HEK293 (cell line): ENCODE results near the gene SYNE2.

Experiments
- CTCF ChIA-PET: fragments of 350-600 bp; formaldehyde crosslinking; extraction: SDS; loops from one replicate; lab custom pipeline; 2021; ENCODE audit warnings: antibody characterized with exemption; lab: Yijun Ruan, JAX
- POLR2A ChIA-PET: fragments of 300-600 bp; formaldehyde crosslinking; extraction: SDS; loops from one replicate; lab custom pipeline; 2020; ENCODE audit warnings: antibody characterized with exemption, inconsistent platforms; lab: Yijun Ruan, JAX
- H3K27ac ChIP-seq: fragments of 200-500 bp; sonication (Bioruptor generic); 2 replicates; pipeline ENCODE4 v1.5.1; 2014; ENCODE audit warnings: low read depth, low read length, control low read depth, inconsistent platforms; ENCODE audit errors: extremely low read depth
- H3K36me3 ChIP-seq, 2 experiments: fragments of 200-500 bp in 1 of 2; sonication (Bioruptor generic) in 1 of 2; 1 replicate in 1 of 2; 2 replicates in 1 of 2; pipeline ENCODE4 v1.5.1; 2014 to 2017; ENCODE audit warnings: inconsistent platforms in 2 of 2, low read length in 2 of 2; ENCODE audit not compliant: control insufficient read depth in 2 of 2, insufficient read depth in 1 of 2
- H3K4me1 ChIP-seq: fragments of 200-500 bp; sonication (Bioruptor generic); 2 replicates; pipeline ENCODE4 v1.5.1; 2014; ENCODE audit warnings: mild to moderate bottlenecking, low read length, inconsistent platforms; ENCODE audit not compliant: control insufficient read depth, insufficient read depth
- H3K4me3 ChIP-seq: 2 replicates; pipeline ENCODE4 v1.5.1; 2011; ENCODE audit warnings: low read depth, mild to moderate bottlenecking, control low read depth, low read length, moderate library complexity
- H3K9me3 ChIP-seq: fragments of 200-500 bp; sonication (Bioruptor generic); 2 replicates; pipeline ENCODE4 v1.5.1; 2014; ENCODE audit warnings: low read depth, low read length, inconsistent platforms; ENCODE audit not compliant: control insufficient read depth, insufficient read depth
- GFI1B ChIP-seq: fragments of 450-650 bp; formaldehyde crosslinking; IDR thresholded peaks from 2 replicates; pipeline ENCODE4 v1.5.1; 2016; ENCODE audit warnings: missing biosample characterization, missing genetic modification characterization
- GLIS2 ChIP-seq: fragments of 450-650 bp; formaldehyde crosslinking; IDR thresholded peaks from 2 replicates; pipeline ENCODE4 v1.5.1; 2016; ENCODE audit warnings: missing biosample characterization, missing genetic modification characterization
- IKZF3 ChIP-seq: fragments of 450-650 bp; IDR thresholded peaks from 2 replicates; pipeline ENCODE4 v1.5.0; 2018; ENCODE audit warnings: missing biosample characterization, mild to moderate bottlenecking, missing genetic modification characterization, moderate library complexity
- PATZ1 ChIP-seq: fragments of 450-650 bp; formaldehyde crosslinking; IDR thresholded peaks from 2 replicates; pipeline ENCODE4 v1.5.1; 2016; ENCODE audit warnings: missing biosample characterization, missing genetic modification characterization
- SALL2 ChIP-seq: fragments of 450-650 bp; formaldehyde crosslinking; IDR thresholded peaks from 2 replicates; pipeline ENCODE4 v1.5.0; 2017; ENCODE audit warnings: missing biosample characterization, mild to moderate bottlenecking, missing genetic modification characterization, borderline replicate concordance
- ZBTB8A ChIP-seq: fragments of 450-650 bp; formaldehyde crosslinking; IDR thresholded peaks from 2 replicates; pipeline ENCODE4 v1.5.1; 2016; ENCODE audit warnings: missing biosample characterization, missing genetic modification characterization
- ZFHX2 ChIP-seq: fragments of 450-650 bp; formaldehyde crosslinking; conservative IDR thresholded peaks from 2 replicates; pipeline ENCODE4 v1.5.1; 2016; ENCODE audit warnings: missing biosample characterization, missing genetic modification characterization
- ZFP41 ChIP-seq: fragments of 450-650 bp; formaldehyde crosslinking; IDR thresholded peaks from 2 replicates; pipeline ENCODE4 v1.5.1; 2016; ENCODE audit warnings: missing biosample characterization, missing genetic modification characterization, borderline replicate concordance
- ZNF223 ChIP-seq: fragments of 450-650 bp; formaldehyde crosslinking; IDR thresholded peaks from 2 replicates; pipeline ENCODE4 v1.5.1; 2016; ENCODE audit warnings: missing biosample characterization, missing genetic modification characterization
- ZNF404 ChIP-seq: fragments of 450-650 bp; formaldehyde crosslinking; IDR thresholded peaks from 2 replicates; pipeline ENCODE4 v1.5.1; 2017; ENCODE audit warnings: missing biosample characterization, missing genetic modification characterization
- ZNF501 ChIP-seq: fragments of 450-650 bp; formaldehyde crosslinking; IDR thresholded peaks from 2 replicates; pipeline ENCODE4 v1.5.1; 2016; ENCODE audit warnings: missing biosample characterization, missing genetic modification characterization
- ZNF510 ChIP-seq: fragments of 450-650 bp; formaldehyde crosslinking; IDR thresholded peaks from 2 replicates; pipeline ENCODE4 v1.5.1; 2018; ENCODE audit warnings: mild to moderate bottlenecking, missing genetic modification characterization, missing biosample characterization; ENCODE audit not compliant: insufficient replicate concordance
- ZNF645 ChIP-seq: fragments of 450-650 bp; formaldehyde crosslinking; IDR thresholded peaks from 2 replicates; pipeline ENCODE4; 2016; ENCODE audit warnings: missing biosample characterization, missing genetic modification characterization
- ZNF837 ChIP-seq: fragments of 450-650 bp; formaldehyde crosslinking; IDR thresholded peaks from 2 replicates; pipeline ENCODE4 v1.5.1; 2016; ENCODE audit warnings: missing biosample characterization, missing genetic modification characterization
- ZSCAN16 ChIP-seq: fragments of 450-650 bp; formaldehyde crosslinking; IDR thresholded peaks from 2 replicates; pipeline ENCODE4 v1.5.1; 2016; ENCODE audit warnings: missing biosample characterization, missing genetic modification characterization
- ZSCAN4 ChIP-seq: fragments of 450-650 bp; formaldehyde crosslinking; IDR thresholded peaks from 2 replicates; pipeline ENCODE4 v1.5.1; 2017; ENCODE audit warnings: missing biosample characterization, missing genetic modification characterization
- TF ChIP-seq, protein P1 (sequence below): fragments of 450-650 bp; formaldehyde crosslinking; IDR thresholded peaks from 2 replicates; pipeline ENCODE4 v1.5.1; 2016; ENCODE audit warnings: missing biosample characterization, missing genetic modification characterization, low read depth
- TF ChIP-seq, protein P2 (sequence below): fragments of 450-650 bp; formaldehyde crosslinking; optimal IDR thresholded peaks from 2 replicates; pipeline ENCODE3; 2016; ENCODE audit warnings: missing biosample characterization, mild to moderate bottlenecking, missing genetic modification characterization

SYNE2 gene

DNA sequence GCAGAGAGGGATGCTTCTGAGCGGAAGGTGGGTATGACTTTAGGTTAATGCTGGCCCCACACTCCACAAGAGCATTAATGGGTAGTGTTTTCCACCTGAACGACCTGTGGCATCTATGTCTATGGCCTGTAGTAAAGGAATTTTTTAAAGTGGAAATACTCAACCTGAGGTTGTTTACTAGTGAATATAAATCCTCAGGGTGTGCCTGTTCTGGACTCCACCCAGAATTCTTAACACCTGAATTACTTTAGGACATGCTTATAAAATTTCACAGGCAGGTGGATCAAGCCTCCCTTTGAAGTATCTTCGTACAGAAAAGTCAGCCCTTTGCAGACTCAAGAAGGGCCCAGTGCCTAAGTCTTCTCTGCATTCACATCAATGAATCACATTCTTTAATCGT, 245.3 kb downstream of the SYNE2 start (continued):
- TF ChIP-seq PATZ1 (tag by site-specific recombination): no peak
- TF ChIP-seq ZBTB8A (tag by site-specific recombination): no peak
- TF ChIP-seq ZNF501 (tag by site-specific recombination): no peak
- TF ChIP-seq ZFP41 (tag by site-specific recombination): no peak
- no peak for TF ChIP-seq ZNF223 (tag by site-specific recombination)
- TF ChIP-seq, all 188 proteins: peak for 0

GRCh38 chr14:64107438-64107837, 254.6 kb downstream of the SYNE2 start:
- H3K9me3 ChIP-seq: no peaks in the 10 kb centered on the region
- no peak overlapping the region for H3K27ac ChIP-seq
- no peaks in the 10 kb centered on the region for H3K4me1 ChIP-seq
- H3K4me3 ChIP-seq: no peak overlapping the region
- peaks cover 9 to 25% of the 10 kb centered on the region in 2 experiments for H3K36me3 ChIP-seq
- POLR2A ChIA-PET: no interaction called here
- TF ChIP-seq IKZF3 (tag by site-specific recombination) (no peak), GFI1B (tag by site-specific recombination) (no peak), ZNF510 (tag by site-specific recombination) (no peak), ZNF645 (tag by site-specific recombination) (no peak), ZNF837 (tag by site-specific recombination) (no peak)
- TF ChIP-seq, protein P1, sequence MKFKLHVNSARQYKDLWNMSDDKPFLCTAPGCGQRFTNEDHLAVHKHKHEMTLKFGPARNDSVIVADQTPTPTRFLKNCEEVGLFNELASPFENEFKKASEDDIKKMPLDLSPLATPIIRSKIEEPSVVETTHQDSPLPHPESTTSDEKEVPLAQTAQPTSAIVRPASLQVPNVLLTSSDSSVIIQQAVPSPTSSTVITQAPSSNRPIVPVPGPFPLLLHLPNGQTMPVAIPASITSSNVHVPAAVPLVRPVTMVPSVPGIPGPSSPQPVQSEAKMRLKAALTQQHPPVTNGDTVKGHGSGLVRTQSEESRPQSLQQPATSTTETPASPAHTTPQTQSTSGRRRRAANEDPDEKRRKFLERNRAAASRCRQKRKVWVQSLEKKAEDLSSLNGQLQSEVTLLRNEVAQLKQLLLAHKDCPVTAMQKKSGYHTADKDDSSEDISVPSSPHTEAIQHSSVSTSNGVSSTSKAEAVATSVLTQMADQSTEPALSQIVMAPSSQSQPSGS: no peak
- TF ChIP-seq, all 188 proteins: peak for 0
- CTCF ChIA-PET: interaction anchor here (0.6 kb wide), 1 partner anchor 307 kb away, joined by 5 read pairs; no protein-coding TSS in a partner anchor

DNA sequence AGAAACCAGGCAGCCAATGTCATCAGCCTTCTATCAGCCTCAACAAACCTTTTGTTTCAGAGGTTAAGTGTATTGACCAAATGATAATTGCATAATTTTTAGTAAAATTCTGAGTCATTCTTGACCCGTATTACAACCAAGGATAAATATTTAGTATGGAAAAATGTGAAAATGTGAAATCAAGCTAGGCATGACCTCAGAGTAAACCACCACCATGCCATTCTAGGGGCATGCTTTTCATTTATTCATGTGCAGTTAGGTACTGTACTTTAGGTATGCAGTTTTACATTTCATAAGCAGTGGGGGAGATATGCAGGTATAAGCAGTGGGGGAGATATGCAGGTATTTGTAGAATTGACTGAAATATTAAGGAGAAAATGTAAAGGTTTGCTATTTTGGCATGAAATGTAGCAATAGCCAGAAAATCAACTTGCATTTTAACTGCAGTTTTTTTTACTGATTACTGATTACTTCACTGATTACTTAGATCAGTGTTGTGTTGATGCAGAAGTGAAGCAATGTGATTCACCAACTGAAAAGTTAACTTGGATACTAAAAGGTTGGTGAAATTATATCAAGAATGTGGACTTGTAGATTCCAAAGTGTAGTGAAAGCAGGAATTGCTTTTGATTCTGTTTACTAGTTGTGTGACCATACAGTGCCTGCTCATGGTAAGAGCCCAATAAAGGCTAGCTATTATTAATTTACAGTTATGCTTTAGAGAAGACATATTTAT, 257.2 kb downstream of the SYNE2 start:
- CTCF ChIA-PET: interaction anchor here (0.7 kb wide), 1 partner anchor 185 kb away, joined by 3 read pairs; no protein-coding TSS in a partner anchor
- Histone ChIP-seq H3K27ac (no peak overlapping the region), H3K4me1 (no peaks in the 10 kb centered on the region), H3K4me3 (no peak overlapping the region), H3K36me3 (peaks cover 9 to 17% of the 10 kb centered on the region in 2 experiments), H3K9me3 (no peaks in the 10 kb centered on the region)
- POLR2A ChIA-PET: no interaction called here
- TF ChIP-seq SALL2 (no peak), ZSCAN16 (tag by site-specific recombination) (no peak), GLIS2 (tag by site-specific recombination) (no peak), ZSCAN4 (tag by site-specific recombination) (no peak), ZFHX2 (tag by site-specific recombination) (no peak), ZNF404 (tag by site-specific recombination) (no peak)
- TF ChIP-seq, protein P2, sequence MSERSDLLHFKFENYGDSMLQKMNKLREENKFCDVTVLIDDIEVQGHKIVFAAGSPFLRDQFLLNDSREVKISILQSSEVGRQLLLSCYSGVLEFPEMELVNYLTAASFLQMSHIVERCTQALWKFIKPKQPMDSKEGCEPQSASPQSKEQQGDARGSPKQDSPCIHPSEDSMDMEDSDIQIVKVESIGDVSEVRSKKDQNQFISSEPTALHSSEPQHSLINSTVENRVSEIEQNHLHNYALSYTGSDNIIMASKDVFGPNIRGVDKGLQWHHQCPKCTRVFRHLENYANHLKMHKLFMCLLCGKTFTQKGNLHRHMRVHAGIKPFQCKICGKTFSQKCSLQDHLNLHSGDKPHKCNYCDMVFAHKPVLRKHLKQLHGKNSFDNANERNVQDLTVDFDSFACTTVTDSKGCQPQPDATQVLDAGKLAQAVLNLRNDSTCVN (tag by site-specific recombination): no peak
